Heart left ventricle (tissue), 13 donors: ENCODE measurements around the gene CD300LF.

Source experiments
- CTCF ChIP-seq, 12 donors: fragments of 200-600 bp; sonication (generic) in 4 of 12; IDR thresholded peaks; one replicate each; pipeline versions ENCODE4 v1.5.0 to v1.8.0; 2018 to 2022; ENCODE audit warnings: antibody characterized with exemption in 12 of 12, mild to moderate bottlenecking in 5 of 12
- POLR2A ChIP-seq, 2 donors: fragments of 450-650 bp; IDR thresholded peaks; one replicate each; pipeline ENCODE4 v1.6.1; 2017; ENCODE audit warnings: antibody characterized with exemption in 2 of 2, mild to moderate bottlenecking in 2 of 2, moderate library complexity in 2 of 2
- donor health status: ischemic (EF 13 %, LVEDD 7.1; RV severe dilation, severe dysfunction).
- donor health status: DM: no; HTN: yes; CAD: no.
- donor health status: DM: no; HTN: no; CAD: no.
- donor health status: ischemic (EF 25% LVEDD 6.9; RV normal size, moderate dysfunction).
- donor health status: ischemic (EF 25% LVEDD 5.7; RV mildly dilated, moderate dysfunction).
- donor health status: ischemic (EF 35%, LVEDD 5.7; RV mildly dilated, moderate dysfunction).
- donor health status: nonischemic (EF 11% LVEDD 7.7; RV severe dilation, severe dysfunction).
- donor health status: DM: yes; HTN: yes; CAD: no.
- donor health status: PGD.
- donor health status: ischemic (EF 29% LVEDD 5.4; RV normal size, mild dysfunction).
- donor health status: nonischemic (EF 23%, LVEDD 6.1; RV moderate dilation, normal function).

GRCh38 chr17:74704544-74704943 is 8.2 kb downstream of the CD300LF start:
- TF ChIP-seq CTCF (IDR thresholded peaks at IDR 0.05) (no peak), POLR2A (IDR thresholded peaks at IDR 0.05) (no peak)
